ENCODE results near the gene PCDH9. TPM values are rescaled to one million over a fixed set of nuclear protein-coding genes. Genes with fewer than 3 reads are reported as not detected.

PCDH9 gene
- total RNA-seq, 6 experiments from 2014 or later, result 1.6 to 3.9 (median 3.1) TPM

GRCh38 chr13:66508153-66508909 lies 721.8 kb downstream of the PCDH9 start:
- DNase-seq (no peak), ATAC-seq (no peak)
- 95% methylated on average over 4 of the region's 4 CpGs for WGBS (ENCODE audit: insufficient coverage, low coverage, low lambda C conversion rate, missing lambda C conversion rate)
- Histone ChIP-seq H3K4me3 (no peak overlapping the region), H3K9me3 (no peaks in the 10 kb centered on the region), H3K27ac (no peak overlapping the region), H3K27me3 (no peaks in the 10 kb centered on the region), H3K4me1 (no peaks in the 10 kb centered on the region), H3K36me3 (no peaks in the 10 kb centered on the region)
- no peak for TF ChIP-seq CTCF (IDR thresholded peaks at IDR 0.05)
- TF ChIP-seq POLR2A (IDR thresholded peaks at IDR 0.05), result no peak
- intact Hi-C loops (cut with DNase I), result no loop called here

GRCh38 chr13:66506979-66507378 lies 723.2 kb downstream of the PCDH9 start:
- H3K36me3 ChIP-seq, result no peaks in the 10 kb centered on the region
- no peaks in the 10 kb centered on the region for H3K9me3 ChIP-seq
- H3K27ac ChIP-seq, result no peak overlapping the region
- H3K4me1 ChIP-seq, result no peaks in the 10 kb centered on the region
- H3K27me3 ChIP-seq, result no peaks in the 10 kb centered on the region
- no peak for TF ChIP-seq CTCF (IDR thresholded peaks at IDR 0.05)
- ATAC-seq (no peak), DNase-seq (no peak)
- 55% methylated on average over 2 of the region's 2 CpGs for WGBS (ENCODE audit: insufficient coverage, low coverage, low lambda C conversion rate, missing lambda C conversion rate)
- intact Hi-C loops (cut with DNase I), result no loop called here
- H3K4me3 ChIP-seq, result no peak overlapping the region

GRCh38 chr13:66506051-66506777 lies 723.9 kb downstream of the PCDH9 start:
- no peak for ATAC-seq

GRCh38 chr13:66503890-66504289 lies 726.2 kb downstream of the PCDH9 start:
- Histone ChIP-seq H3K36me3 (no peaks in the 10 kb centered on the region), H3K27ac (no peak overlapping the region), H3K9me3 (no peaks in the 10 kb centered on the region), H3K4me3 (no peak overlapping the region), H3K27me3 (no peaks in the 10 kb centered on the region), H3K4me1 (no peaks in the 10 kb centered on the region)
- no peak for DNase-seq
- intact Hi-C loops (cut with DNase I), result no loop called here
- no peak for ATAC-seq
- WGBS (ENCODE audit: insufficient coverage, low coverage, low lambda C conversion rate, missing lambda C conversion rate), result 48% methylated on average over 6 of the region's 6 CpGs
- TF ChIP-seq POLR2A (IDR thresholded peaks at IDR 0.05) (no peak), CTCF (IDR thresholded peaks at IDR 0.05) (no peak)

More at GRCh38 chr13:66506051-66506777, 723.9 kb downstream of the PCDH9 start:
- H3K27ac ChIP-seq, result no peak overlapping the region
- no peaks in the 10 kb centered on the region for H3K9me3 ChIP-seq
- intact Hi-C loops (cut with DNase I), result no loop called here
- no peaks in the 10 kb centered on the region for H3K36me3 ChIP-seq
- H3K27me3 ChIP-seq, result no peaks in the 10 kb centered on the region
- WGBS (ENCODE audit: insufficient coverage, low coverage, low lambda C conversion rate, missing lambda C conversion rate), result 60% methylated on average over 7 of the region's 7 CpGs
- TF ChIP-seq CTCF (IDR thresholded peaks at IDR 0.05), result no peak
- H3K4me3 ChIP-seq, result no peak overlapping the region
- H3K4me1 ChIP-seq, result no peaks in the 10 kb centered on the region
- no peak for DNase-seq

Measured in right lobe of liver (tissue), 6 donors.